Right renal pelvis (tissue), 4 donors: Measurements from ENCODE around the gene DEPDC7. TPM values are rescaled to one million over a fixed set of nuclear protein-coding genes. Genes with fewer than 3 reads are reported as not detected.

Experiments used
- DNase-seq, 4 donors: peaks; one replicate each; pipeline ENCODE4 v3.0.0-alpha.2; 2013; ENCODE audit warnings: low read depth in 4 of 4, low spot score in 3 of 4, missing footprints in 1 of 4
- polyA plus RNA-seq, 4 donors: library from polyadenylated mRNA; unstranded; fragments of 120-200 nt; gene quantifications; one replicate each; pipeline ENCODE4 v1.2.1, GENCODE V29; 2013; ENCODE audit not compliant: insufficient read length in 4 of 4

DEPDC7 gene
- polyA plus RNA-seq, 4 donors: 5.4 to 8.4 (median 6.5) TPM

- DNase-seq: no peak
Observed at GRCh38 chr11:33059331-33060007, 43.8 kb downstream of the DEPDC7 start.

- no peak for DNase-seq
Observed at GRCh38 chr11:33060271-33060670, 44.6 kb downstream of the DEPDC7 start.

- DNase-seq: no peak
Observed at GRCh38 chr11:33062137-33062536, 46.5 kb downstream of the DEPDC7 start.

GRCh38 chr11:33063326-33063881 lies 47.7 kb downstream of the DEPDC7 start:
- DNase-seq: no peak

GRCh38 chr11:33064033-33064825 lies 48.6 kb downstream of the DEPDC7 start:
- DNase-seq: no peak

- no peak for DNase-seq
Observed at GRCh38 chr11:33064866-33065265, 49.2 kb downstream of the DEPDC7 start.

- DNase-seq: peak; percentile 27 to 49 (median 42)
Observed at GRCh38 chr11:33065445-33066178, 49.9 kb downstream of the DEPDC7 start.

- DNase-seq: no peak
Observed at GRCh38 chr11:33067294-33067693, 51.6 kb downstream of the DEPDC7 start.

- no peak for DNase-seq
Observed at GRCh38 chr11:33068611-33069340, 53.1 kb downstream of the DEPDC7 start.

GRCh38 chr11:33072465-33072864 lies 56.8 kb downstream of the DEPDC7 start:
- DNase-seq: no peak

Other genes with a start within 250 kb of the DEPDC7 start
- gene CCDC73, start 221.2 kb upstream of the DEPDC7 start, polyA plus RNA-seq: under 1 TPM; 0.24 to 0.69 (median 0.31) TPM
- 1 to 10 TPM; 6.1 to 8.0 (median 7.4) TPM for gene PRRG4, start 186.0 kb upstream of the DEPDC7 start, polyA plus RNA-seq
- gene QSER1, start 123.1 kb upstream of the DEPDC7 start, polyA plus RNA-seq: 10 to 100 TPM; 35.7 to 48.8 (median 42.2) TPM
- 10 to 100 TPM in 3 of 4 donors, 1 to 10 TPM in 1; 9.9 to 11.6 (median 10.6) TPM for gene TCP11L1, start 23.7 kb downstream of the DEPDC7 start, polyA plus RNA-seq
- 10 to 100 TPM; 58.4 to 68.0 (median 59.0) TPM for gene CSTF3, start 145.6 kb downstream of the DEPDC7 start, polyA plus RNA-seq
- gene HIPK3, start 241.5 kb downstream of the DEPDC7 start, polyA plus RNA-seq: 10 to 100 TPM; 42.4 to 58.2 (median 54.1) TPM